ENCODE results near the gene SCART1.

DNA sequence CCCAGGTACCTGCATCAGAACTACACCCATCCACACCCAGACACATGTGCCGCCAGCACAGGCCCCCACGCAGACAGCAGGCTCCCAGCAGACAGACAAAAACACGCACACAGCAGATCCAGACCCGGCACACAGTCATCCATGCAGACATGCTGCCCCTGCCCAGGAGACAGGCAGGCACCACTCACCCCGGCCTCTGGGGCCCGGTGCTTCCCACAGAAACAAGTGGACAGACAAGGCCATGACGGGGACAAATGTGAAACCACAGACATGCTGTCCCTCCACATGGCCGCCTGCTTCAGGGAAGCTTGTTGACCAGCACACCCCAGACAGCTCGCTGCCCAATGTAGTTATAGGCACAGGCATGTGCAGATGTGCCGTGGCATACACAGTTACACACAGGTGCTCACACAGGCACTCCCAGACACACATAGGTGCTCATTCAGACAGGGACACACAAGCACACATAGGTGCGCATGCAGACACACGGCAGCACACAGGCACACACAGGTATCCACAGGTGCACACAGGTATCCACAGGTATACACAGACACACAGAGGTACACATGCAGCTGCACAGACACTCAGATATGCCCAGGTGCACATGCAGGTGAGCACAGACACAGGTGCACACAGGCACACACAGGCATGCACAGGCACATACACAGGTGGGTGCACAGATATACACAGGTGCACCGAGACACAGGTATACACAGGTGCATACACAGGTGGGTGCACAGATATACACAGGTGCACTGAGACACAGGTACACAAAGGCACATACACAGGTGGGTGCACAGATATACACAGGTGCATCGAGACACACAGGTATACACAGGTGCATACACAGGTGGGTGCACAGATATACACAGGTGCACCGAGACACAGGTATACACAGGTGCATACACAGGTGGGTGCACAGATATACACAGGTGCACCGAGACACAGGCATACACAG, 10.5 kb upstream of the SCART1 start:
- TF ChIP-seq, protein P1, sequence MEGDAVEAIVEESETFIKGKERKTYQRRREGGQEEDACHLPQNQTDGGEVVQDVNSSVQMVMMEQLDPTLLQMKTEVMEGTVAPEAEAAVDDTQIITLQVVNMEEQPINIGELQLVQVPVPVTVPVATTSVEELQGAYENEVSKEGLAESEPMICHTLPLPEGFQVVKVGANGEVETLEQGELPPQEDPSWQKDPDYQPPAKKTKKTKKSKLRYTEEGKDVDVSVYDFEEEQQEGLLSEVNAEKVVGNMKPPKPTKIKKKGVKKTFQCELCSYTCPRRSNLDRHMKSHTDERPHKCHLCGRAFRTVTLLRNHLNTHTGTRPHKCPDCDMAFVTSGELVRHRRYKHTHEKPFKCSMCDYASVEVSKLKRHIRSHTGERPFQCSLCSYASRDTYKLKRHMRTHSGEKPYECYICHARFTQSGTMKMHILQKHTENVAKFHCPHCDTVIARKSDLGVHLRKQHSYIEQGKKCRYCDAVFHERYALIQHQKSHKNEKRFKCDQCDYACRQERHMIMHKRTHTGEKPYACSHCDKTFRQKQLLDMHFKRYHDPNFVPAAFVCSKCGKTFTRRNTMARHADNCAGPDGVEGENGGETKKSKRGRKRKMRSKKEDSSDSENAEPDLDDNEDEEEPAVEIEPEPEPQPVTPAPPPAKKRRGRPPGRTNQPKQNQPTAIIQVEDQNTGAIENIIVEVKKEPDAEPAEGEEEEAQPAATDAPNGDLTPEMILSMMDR (IDR thresholded peaks at IDR 0.05), result no peak
- no peak for TF ChIP-seq POLR2A (IDR thresholded peaks at IDR 0.05)

All from right lobe of liver (tissue), 4 donors.